ENCODE measurements around the gene BCHE.

DNA sequence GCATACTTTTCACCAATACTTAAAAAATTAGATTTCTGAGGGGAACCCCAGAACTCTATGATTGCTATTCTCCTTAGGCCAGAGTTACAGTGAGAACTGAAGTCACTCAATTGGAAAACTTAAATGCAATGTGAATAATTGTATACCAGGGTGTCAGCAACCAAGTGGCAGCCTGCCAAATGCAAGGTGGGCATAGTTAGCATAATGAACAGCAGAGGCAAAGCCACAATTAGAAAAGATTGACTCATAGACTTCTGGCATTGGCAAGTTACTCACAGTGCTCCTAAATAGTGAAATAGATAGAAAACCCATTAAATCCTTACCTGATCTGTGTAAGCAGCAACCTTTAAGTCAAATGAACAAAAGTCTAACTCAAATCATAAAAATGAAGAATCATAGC lies 94.9 kb downstream of the BCHE start:
- TF ChIP-seq POLR2AphosphoS5 (IDR thresholded peaks at IDR 0.05) (no peak), POLR2A (IDR thresholded peaks at IDR 0.05) (no peak), EP300 (IDR thresholded peaks at IDR 0.05; ENCODE audit: low read depth) (no peak)
- TF ChIP-seq, protein P1, sequence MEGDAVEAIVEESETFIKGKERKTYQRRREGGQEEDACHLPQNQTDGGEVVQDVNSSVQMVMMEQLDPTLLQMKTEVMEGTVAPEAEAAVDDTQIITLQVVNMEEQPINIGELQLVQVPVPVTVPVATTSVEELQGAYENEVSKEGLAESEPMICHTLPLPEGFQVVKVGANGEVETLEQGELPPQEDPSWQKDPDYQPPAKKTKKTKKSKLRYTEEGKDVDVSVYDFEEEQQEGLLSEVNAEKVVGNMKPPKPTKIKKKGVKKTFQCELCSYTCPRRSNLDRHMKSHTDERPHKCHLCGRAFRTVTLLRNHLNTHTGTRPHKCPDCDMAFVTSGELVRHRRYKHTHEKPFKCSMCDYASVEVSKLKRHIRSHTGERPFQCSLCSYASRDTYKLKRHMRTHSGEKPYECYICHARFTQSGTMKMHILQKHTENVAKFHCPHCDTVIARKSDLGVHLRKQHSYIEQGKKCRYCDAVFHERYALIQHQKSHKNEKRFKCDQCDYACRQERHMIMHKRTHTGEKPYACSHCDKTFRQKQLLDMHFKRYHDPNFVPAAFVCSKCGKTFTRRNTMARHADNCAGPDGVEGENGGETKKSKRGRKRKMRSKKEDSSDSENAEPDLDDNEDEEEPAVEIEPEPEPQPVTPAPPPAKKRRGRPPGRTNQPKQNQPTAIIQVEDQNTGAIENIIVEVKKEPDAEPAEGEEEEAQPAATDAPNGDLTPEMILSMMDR (IDR thresholded peaks at IDR 0.05), result no peak

Measured in transverse colon (tissue), 4 donors.